HG03439 (cell line): ENCODE measurements around the gene GPR39.
"Not testable (repeated sequence)": the region's sequence is repeated elsewhere in the genome, so short reads cannot be mapped to it uniquely, and the experiment has no call there.

ENCODE experiments used
- ATAC-seq: cut with Tn5 transposase; IDR thresholded peaks from one replicate; pipeline ENCODE4 v1.9.1; 2021; ENCODE audit warnings: mild to moderate bottlenecking, moderate library complexity; ENCODE audit not compliant: unreplicated experiment

GPR39 gene

DNA sequence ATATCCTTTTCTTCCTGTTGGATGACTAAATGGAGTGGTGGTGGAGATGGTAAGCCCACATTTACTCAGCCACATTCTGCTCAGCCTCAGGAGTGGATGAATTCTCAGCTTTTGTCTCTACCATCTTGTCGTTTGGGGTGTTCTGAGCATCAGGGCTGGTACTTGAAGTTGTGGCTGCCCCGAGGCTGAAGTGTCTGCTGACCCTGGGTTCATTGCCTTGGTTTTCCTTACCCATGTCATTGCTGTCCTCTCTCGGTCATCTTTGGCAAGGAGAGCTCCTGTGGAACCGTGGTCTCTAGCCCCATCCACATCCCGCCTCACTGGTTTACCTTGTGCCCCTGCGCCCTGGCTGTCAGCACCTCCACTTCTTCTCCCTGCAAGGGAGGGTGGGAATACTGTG is 71.9 kb downstream of the GPR39 start:
- ATAC-seq = no peak

DNA sequence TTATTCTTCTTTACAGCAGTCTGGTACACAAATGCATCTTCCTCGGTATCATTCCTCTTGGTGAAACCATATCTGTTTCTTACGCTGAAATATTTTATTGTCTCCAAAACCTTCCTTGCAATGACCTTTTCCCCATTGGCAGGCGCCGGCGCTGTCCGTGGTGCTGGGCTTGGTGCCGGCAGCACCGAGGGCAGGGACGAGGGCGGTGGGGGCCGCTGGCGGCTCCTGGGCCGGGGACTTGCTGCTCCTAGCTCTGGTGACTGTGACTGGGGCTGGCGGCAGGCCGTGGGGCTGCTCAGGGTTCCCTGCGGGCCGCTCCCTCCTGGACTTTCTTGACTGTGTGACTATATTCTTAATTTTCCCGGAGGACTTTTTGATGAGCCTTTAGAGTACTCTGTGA is 72.5 kb downstream of the GPR39 start:
- no peak for ATAC-seq

- no peak for ATAC-seq
These were observed 79.3 kb downstream of the GPR39 start for GRCh38 chr2:132495881-132496280.

- ATAC-seq = no peak
These were observed 80.0 kb downstream of the GPR39 start for GRCh38 chr2:132496555-132496954.

DNA sequence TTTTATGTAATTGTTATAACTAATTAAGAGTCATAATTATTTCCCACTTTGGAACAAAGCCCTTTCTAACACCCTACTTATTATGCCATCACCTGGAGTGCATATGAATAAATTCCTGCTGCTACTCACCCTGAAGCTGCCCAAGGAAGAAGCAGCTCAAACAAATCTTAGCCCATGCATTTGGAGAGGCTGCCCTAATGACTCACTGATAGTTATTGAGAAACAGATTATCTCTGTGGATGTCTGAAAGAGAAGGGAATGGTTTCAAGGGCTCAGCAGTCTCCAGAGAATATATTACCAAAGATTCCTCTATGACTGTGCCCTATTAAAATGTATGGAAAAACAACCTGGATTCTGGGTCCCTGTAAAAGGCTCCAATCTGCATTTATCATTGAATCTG is 81.0 kb downstream of the GPR39 start:
- no peak for ATAC-seq

DNA sequence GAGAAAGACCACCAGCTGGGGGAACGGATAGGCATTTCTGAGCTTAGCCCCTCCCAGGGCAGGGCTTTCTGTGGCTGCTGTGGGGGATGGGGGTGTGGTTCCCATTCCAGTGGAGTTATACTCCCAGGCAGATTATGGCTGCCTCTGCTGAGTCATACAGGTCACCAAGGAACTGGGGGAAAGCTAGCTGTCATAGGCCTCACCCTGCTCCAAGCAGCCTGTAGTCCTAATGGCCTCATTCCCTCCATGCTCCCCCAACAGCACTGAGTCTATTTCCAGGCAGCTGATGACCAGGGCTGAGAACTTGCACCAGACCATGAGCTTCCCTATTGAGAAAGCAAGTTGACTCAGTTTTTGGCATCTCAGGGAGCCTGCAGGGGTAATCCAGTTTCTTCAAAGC is 87.1 kb downstream of the GPR39 start:
- no peak for ATAC-seq

- no peak for ATAC-seq
These were observed 98.4 kb downstream of the GPR39 start for GRCh38 chr2:132515010-132515409.

- ATAC-seq = no peak
These were observed 100.8 kb downstream of the GPR39 start for GRCh38 chr2:132517386-132517785.

DNA sequence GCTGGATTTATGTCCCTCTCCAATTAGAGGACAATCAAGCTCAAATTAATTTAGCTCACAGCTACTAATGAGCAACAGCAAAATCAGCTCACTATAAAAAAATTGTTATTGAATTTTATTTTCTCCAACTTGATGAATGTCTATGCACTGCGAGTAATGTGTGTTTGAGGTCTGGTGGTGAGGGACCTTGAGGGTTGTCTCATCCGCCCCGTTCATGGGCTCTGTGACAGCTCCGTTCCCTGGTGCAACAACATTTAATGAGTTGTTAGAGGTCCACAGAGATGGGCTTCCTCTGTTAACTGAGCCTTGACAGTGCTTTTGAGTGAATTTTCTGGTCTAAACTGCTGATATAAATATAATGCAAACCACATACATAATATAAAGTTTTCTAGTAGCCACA is 101.7 kb downstream of the GPR39 start:
- ATAC-seq = no peak

DNA sequence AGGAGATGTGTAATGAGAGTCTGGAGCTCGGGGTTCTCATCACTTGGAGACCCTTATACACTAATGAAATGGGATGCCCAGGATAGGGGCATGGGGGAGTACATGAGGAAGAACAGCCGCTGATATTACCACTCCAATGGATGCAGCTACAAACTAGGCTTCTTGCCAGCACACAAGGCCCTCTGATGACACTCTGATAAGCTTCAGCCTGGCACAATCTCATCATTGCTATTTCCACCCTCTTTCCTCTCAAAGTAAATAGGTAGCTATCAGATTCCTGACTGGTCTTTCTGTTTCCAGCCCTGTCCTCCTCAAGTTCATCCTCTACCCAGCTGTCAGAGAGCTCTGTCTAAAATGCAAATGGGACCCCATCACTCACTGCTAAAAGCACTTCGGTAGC is 103.0 kb downstream of the GPR39 start:
- no peak for ATAC-seq

DNA sequence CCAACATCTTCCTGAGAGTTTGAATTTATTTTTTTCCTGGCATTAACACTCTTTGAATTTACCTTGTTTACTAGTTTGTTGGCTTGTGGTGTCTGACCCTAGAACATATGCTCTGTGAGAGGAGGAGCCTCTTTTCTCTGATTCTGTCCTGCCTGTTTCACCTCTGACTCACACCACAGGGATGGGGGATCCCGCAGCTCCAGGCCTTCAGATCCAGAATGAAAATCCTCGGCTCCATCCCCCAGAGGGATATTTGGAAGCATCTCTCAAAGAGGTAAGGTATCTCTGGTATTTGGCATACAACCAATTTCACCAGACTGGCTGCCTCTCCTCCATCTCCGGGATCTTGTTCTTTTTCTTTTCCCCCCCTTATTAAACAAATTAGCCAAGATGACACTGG is 104.7 kb downstream of the GPR39 start:
- no peak for ATAC-seq

GRCh38 chr2:132522901-132523300 is 106.3 kb downstream of the GPR39 start:
- ATAC-seq = no peak

DNA sequence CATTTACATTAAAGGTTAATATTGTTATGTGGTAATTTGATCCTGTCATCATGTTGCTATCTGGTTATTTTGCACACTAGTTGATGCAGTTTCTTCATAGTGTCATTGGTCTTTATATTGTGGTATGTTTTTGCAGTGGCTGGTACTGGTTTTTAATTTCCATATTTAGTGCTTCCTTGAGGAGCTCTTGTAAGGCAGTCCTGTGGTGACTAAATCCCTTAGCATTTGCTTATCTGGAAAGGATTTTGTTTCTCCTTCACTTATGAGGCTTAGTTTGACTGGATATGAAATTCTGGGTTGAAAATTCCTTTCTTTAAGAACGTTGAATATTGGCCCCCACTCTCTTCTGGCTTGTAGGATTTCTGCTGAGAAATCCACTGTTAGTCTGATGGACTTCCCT is 120.5 kb downstream of the GPR39 start:
- not testable (repeated sequence) for ATAC-seq

GRCh38 chr2:132538331-132538855 is 121.8 kb downstream of the GPR39 start:
- no peak for ATAC-seq

GRCh38 chr2:132540166-132540565 is 123.6 kb downstream of the GPR39 start:
- no peak for ATAC-seq

DNA sequence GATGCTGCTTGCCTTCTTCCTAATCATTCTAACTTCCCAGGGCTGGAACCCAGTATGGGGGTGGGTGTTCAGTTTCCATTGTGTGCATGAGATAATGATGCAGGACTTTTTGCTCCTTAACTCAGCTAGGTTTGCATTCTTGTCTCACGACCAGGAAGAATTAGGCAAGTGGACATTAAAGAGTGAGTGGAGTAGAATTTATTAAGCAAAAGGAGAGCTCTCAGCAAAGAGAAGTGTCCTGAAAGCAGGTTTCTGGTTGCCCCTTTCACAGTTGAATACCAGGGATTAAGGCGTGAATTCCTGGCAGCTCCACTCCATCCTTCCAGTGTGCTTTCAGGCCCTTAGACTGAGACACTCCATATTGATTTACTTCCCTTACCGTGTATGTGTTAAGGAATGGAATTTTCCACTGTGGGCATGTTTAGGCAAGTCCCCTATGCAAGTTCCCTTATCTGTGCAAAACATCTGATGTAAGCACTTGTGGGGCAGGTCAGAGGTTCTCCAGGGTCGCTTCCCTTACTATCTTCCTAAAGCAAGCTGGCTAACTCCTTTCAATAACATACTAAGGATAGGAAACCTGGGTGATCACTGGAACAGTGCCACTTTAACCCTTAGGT is 126.5 kb downstream of the GPR39 start:
- ATAC-seq = no peak

GRCh38 chr2:132544006-132544630 is 127.5 kb downstream of the GPR39 start:
- no peak for ATAC-seq

- ATAC-seq = peak; percentile 59
These were observed 130.6 kb downstream of the GPR39 start for GRCh38 chr2:132547090-132547687.

DNA sequence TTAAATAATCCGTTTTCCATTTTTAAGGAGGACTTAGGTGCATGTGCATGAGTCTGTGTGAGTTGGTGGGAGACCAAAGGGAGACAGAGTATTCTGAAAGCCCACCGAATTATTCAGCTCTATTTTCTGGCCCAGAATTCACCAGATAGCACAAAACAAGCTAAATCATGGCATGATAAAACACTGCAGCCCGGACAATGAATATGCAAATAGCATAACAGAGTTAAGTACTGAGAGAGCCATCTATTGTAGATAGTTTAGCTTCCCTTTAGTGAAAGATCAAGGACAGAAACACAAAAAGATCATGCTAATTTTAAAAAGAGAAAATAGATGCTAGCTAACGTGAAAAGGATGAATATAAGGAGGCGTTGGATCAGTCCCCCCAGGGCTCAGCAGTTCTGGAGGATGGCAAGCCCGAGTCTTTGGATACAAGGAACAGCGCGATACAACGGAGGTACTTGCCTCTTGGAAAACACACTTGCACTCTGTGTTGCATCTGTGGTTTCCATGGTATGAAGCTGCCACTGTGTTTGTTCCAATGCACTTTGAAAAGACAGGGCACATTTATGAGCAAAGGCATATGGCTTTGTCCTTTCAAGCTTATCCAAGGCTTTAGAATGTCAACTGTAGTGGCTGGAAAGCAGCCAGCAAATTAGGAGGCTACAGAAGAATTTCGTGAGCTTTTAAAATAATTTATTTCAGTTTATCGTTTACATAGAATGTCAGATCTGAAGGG is 133.5 kb downstream of the GPR39 start:
- ATAC-seq = no peak

DNA sequence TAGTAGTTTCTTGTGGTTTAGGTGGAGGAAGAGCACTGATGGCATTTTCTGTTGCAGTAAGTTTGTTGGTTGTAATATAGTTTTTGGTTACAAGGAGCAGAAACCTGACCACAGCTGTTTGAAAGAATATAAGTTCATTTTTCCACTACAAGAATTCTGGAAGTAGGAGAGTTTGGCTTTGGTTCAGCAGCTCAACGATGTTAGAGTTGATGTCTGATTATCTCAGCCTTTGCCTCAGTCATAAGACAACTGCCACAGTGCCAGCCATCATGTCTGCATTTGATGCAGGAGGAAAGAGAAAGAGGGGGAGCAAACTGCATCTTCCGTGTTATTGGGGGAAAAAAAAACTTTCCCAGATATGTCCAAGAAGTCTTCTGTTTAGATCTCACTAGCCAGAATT is 134.3 kb downstream of the GPR39 start:
- no peak for ATAC-seq

DNA sequence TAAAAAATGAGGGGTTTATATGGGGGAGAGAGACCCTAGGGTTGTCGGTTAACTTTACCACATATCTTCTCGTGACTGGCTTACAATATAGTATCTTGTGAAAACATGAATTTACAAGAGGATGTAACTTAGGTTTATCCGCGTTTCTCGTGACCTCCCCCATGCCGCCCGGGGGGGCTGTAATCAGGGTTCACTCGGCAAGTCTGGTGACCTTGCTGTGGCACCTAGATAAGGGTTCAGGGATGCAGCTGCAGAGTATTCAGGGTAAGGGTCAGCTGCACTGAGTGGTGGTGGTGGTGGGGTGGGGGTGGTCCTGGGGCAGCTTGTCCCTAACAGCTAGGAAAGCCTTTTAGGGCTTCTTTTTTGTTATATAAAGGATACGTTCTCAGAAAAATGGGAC is 141.1 kb downstream of the GPR39 start:
- ATAC-seq = no peak

DNA sequence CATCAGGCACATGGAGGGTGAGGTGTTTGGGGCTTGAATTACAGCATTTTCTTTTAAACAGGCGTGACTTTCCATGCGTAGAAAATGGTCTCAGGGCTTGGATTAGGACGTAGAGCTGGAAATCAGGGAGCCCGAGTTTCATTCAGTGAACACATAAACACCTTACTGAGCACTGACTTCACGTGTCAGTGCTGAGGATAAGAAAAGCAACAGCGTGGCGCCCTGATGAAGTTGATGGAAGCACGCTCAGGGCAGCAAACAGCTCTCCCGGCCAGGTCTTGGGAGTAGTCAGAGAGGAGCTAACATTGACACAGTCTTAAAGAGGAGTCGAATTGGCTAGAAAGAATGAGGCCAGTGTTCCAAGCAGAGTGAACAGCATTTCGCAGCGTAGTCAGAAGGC is 142.7 kb downstream of the GPR39 start:
- no peak for ATAC-seq
